ENCODE data around the gene LARGE2. TPM values are rescaled to one million over a fixed set of nuclear protein-coding genes. Genes with fewer than 3 reads are reported as not detected.

The LARGE2 gene
- not detected in 2 replicates for total RNA-seq

DNA sequence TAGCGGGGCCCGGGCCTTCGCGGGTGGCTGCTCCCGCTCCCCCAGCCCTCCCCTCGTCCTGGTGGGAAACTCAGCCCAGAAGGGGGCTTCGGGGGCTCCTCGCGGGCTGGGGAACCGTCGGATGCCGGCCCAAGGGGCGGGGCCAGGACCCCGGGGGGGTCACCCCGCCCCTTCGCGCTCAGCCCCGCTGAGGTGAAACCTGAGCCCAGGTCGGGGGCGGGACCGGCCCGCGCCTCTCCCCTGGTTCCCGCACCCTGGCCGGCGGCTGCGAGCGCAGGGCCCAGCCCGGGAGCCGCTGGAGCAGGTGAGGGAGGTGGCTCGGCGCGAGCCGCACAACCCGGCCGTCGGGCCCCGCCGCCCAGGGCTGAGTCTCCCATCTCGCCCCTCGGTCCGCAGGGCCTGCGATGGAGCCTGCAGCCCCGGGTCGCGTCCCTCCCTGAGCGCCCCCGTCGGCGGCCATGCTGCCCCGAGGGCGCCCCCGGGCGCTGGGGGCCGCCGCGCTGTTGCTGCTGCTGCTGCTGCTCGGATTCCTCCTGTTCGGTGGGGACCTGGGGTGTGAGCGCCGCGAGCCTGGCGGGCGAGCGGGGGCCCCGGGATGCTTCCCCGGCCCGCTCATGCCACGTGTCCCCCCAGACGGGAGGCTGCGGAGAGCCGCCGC, at the start of gene LARGE2:
Gene LARGE2 (plus strand): TSS at position 232 of the 658 bp plus-strand sequence. CDS start 227 bp downstream, at position 459.
- intact Hi-C loops (cut with micrococcal nuclease): no loop called here

DNA sequence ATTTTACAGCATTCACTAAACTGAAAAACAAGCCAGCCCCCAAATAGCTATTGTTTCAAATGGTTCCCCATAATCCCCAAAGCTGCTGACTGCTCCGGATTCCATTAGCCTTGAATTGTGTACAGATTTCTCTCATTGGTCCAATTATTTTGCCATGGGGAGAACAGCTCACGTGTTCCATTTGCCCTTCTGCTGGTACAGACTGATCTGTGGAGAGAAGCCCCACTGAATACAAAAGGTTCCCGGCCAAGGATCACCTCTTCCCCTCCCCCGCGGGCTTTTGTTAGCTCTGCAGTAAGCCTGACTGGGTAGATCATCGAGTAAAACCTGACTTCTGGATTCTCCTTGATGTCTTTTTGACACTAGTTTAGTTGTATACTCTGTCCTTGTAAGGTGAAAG, 46.1 kb upstream of the LARGE2 start:
- intact Hi-C loops (cut with micrococcal nuclease): no loop called here

DNA sequence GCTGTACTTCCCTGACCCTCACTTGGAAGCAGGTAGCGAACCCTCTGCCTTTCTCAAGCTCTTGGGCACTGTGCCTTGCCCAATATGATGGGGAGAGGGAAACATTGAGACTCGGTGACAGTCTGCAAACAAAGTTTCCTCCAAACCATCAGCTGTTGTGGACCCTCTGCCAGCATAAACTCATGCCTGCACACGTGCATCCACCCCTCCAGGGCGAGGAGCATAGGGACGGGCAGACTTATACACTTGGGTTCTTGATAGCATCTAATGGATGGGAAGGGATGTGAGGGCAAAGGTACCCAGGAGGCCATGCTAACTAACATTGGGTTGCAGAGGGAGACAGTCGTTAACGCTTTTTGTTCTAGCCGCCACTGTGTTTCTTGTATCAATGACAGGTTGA, 45.2 kb upstream of the LARGE2 start:
- intact Hi-C loops (cut with micrococcal nuclease): no loop called here

DNA sequence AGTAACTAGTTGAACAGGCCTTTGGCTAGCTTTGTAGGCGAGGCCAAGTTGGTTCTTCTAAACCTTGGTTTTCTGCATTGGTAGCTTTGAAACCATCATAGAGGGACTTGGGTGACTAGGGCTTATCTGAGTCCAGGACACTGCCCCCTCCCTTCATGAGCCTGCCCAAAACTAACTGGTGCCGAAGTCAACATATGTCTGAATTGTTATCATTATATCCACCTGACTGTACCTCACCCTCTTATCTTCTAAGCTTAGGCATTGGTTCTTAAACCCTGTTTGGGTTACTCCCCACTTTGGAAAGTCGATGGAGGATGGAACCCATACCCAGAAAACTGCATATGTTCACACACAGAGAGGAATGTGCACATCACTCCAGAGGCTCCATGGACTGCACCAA, 44.6 kb upstream of the LARGE2 start:
- intact Hi-C loops (cut with micrococcal nuclease): no loop called here

DNA sequence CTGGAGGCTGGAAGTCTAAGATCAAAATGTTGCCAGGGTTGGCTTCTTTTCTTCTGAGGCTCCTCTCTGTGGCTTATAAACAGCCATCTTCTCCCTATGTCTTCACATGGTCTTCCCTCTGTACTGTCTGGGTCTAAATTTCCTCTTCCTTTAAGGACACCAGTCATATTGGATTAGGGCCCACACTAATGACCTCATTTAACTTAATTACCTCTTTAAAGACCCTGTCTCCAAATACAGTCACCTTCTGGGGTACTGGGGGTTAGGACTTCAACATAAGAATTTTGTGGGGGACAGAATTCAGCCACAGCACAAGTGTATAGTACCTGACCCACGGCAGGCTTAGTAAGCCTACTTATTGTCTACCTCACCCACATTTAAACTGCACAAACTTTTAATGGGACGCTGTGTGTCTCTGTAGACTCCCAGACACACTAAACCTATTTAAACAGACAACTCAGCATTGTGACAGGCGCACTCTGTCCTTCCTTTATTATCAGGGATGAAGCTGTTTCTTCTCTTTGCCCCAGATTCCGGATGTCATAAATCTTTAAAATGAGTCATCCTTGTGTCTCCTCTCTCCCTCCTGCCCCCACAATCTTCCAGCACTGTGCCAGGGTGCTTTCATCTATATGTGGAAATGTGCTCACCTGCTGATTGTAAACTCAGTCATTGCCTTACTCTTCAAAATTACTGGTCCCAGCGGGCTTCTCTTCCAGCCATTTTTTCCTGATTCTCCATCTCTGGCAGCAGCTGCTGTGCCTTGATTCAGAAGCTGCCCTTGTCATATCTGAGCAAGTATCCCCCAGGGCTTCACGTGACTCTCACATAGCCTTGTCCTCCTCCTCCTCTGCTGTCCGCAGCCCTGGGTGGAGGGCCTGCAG, 42.4 kb upstream of the LARGE2 start:
- intact Hi-C loops (cut with micrococcal nuclease): no loop called here

DNA sequence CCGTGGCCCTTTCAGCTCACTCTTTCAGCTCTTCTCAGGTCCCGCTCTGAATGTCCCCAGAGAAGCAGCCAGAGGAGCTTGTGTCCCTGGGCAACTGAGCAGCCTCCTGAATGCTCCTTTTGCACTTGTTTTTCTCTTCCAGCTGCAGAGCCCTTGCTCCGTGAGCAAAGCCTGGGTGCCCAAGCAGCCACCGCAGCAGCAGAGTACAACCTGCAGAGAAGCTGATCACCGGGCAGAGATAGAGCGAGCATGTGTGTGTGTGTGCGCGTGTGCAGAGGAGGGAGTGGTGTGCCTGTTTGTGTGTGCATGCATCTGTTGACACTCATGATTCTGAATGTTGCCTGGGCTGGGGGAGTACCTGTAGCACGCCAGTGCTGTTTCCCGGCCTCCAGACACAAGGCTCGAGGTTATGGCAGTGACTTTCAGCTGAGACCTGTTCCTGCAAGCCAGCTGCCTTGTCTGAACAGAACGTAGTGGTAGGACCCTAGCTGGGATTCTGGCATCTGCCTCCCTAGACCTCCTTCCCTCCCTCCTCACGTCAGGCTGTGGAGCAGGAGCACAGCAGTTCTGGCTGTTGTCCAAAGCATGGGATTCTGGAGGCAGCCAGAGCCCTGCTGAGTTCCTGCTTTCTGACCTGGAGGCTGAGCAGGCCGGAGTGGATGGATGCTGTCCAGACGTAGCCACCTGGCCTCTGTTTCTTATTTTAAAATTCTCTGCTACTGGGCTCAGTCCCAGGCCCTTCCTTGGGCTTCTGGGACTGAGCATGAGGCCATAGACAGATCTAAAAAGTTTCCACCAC, 41.5 kb upstream of the LARGE2 start:
- intact Hi-C loops (cut with micrococcal nuclease): no loop called here

DNA sequence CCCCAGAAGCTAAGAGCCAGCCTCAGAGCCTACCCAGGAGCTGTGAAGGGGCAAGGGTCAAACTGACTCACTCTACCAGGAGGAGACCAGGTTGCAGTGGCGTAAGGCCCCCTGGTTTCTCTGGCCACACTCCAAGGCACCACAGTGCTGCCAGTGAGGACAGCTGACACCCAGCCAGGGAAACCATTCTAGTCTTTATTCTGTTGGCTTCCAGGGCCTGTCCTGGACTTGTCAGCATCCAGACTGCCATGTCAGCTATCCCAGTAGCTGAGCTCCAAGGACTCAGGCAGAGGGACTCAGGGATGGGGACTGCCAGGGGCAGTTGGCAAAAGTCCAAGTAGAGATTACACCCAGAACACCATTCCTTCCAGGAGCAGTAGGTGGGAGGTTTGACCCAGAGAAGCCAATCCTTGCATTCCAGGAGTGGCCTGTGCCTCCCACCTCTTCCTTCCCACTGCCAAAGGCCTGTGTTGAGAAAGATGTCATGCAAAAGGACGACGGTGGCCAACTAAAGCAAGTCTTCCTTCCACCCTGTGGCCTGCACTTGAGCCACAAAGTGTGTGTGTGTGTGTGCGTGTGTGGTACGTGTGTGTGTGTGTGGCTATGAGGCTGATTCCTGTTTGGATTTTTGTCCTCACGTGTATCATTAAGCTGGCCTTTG, 40.6 kb upstream of the LARGE2 start:
- intact Hi-C loops (cut with micrococcal nuclease): no loop called here

DNA sequence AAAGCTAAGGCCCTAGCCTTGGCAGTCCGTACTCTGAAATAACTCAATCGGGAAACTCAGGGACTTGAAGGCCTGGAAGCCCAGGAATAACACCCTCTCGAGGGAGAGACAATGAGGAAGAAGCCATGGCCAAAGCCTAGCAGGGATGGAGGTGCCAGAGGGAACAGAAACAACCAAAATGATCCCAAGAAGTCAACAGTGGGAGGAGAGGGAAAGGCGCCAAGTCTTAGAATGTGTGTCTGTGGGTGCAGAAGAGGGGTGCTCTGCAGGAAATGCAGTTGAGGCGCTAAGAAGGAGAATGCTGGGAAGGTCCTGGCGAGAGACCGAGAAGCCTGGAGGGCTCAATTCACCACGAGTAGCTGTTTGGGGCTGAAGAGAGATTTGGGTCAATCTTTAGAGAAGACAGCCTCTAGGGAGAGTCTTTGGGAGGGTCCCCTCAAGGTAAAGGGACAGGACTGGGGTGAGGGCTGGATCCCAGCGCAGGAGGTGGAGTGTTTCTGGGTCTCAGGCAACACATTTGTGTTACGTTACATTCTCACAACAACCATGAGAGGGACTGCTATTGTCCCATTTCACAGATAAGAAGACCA, 37.8 kb upstream of the LARGE2 start:
- intact Hi-C loops (cut with micrococcal nuclease): loop anchor here (1.0 kb wide), 5 partner anchors 15 to 79 kb away; partner anchors contain the start of genes CRY2 and SLC35C1

DNA sequence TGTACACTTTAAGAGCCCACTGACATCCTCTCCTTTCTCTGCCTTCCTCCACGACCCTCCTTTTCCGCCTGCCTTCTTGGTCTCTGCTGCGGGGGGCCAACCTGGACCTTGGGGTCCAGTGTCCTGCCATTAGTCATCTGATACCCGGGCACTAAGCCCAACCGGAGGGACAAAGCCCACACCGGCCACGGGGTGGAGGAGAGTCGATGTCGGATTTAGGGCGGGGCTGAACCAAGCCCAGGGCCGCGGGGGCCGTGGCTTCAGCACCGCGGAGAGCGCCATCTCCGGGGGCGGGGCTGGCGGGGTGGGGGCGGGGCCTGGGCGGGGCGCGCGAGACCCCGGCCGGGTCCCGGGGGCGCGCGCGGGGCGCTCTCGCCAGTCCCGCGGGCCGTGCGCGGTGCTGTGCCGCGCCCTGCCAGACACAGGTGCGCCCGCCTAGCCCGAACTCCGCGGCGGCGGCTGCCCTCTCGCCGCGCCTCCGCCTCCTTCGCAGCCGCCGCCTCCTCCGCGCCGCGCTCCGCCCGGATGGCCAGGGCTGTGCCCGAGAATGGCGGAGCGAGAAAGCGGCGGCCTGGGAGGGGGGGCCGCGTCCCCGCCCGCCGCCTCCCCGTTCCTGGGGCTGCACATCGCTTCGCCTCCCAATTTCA, 37.1 kb upstream of the LARGE2 start, which contains the start of gene MAPK8IP1:
Gene MAPK8IP1 (plus strand): TSS at position 378 of the 647 bp plus-strand sequence. CDS start 170 bp downstream, at position 548.
- intact Hi-C loops (cut with micrococcal nuclease): loop anchor here (1.0 kb wide), 5 partner anchors 14 to 80 kb away; partner anchors contain the start of genes CRY2 and SLC35C1

DNA sequence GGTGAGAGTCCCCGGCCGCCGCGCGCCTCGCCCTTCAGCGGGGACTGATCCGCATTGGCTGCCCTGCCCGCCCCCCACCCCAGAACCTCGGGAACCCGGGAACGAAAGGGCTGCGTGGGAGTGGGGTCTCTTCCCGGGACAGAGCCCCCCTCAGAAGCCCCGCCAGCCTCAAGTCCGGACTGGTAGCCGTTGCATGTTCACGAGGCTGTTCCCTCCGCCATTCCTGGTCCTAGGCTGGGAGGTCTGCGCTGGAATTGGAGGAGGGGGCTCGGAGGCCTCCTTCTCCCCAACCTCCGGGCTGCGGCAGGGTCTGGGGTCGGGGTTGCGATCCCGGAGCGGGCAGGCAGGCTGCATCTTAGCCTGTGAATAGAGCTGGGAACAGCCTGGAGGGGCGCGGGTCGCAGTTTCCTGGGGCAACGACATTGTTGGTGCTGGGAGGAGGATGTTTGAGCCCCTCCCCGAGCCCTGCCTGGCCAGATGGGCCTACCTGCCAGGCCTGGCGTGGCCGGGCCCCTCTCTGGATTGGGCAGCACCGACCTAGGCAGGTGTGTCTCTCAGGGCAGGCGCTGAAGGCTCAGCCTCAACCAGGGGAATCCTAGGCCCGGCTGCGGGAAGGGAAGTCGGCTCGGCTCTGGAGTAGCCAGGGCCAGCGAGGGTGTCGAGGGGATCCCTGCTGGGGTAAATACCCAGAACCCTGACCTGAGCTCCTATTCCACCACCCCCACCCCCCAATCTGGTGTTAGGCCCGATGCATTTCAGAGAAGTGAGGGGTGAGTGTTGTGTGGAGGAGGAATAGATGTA, 36.3 kb upstream of the LARGE2 start:
- intact Hi-C loops (cut with micrococcal nuclease): loop anchor here (1.0 kb wide), 5 partner anchors 13 to 81 kb away; partner anchors contain the start of genes CRY2 and SLC35C1

DNA sequence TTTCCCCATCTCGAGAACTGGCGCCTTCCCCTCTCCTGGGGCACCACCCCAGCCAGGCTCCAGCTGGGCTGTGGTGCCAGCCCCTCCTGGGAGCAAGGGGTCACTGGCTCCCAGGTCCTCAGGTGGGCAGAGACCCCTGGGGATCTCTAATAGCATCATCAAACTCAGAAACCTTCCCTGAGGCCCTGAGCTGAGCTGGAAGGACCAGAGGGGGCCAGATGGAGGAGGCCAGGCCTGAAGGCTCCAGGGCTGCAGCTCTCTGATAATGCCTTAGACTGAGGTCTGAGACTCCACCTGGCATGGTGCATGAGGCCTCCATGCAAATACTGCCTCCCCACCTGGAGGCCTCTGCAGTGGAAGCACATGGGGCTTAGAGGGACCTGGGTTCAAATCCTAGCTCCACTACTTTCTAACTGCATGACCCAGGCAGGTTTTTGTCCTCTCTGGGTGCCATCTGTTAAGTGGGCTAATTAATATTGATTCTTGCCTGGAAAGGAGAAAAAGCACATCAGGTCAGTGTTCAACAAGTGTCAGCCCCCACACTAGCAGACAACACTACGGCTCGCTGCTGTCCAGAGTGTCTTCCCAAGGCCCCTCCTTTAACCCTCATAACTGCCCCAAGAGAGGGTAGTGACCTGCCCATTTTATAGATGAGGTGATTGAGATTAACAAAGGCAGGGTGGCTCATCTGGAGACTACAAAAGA, 35.5 kb upstream of the LARGE2 start:
- intact Hi-C loops (cut with micrococcal nuclease): no loop called here

DNA sequence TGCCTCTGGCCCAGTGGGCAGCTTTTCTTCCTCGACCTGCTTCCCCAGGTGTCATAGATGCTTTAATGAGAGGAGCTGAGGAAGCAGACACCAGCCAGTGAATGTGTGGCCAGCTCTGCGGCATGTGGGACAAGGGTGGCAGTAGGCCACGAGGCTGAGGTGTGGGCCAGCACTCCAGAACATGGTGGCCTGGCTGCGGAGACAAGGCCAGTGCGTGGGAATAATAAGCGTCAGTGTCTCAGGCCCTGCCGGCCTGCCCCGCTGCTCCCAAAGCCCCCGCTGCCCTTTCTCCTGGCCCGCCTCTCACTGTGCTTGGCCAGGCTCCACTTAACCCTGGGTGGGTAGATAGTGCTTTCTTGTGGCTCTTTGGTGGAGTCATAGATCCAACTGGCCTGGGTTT, 34.9 kb upstream of the LARGE2 start:
- intact Hi-C loops (cut with micrococcal nuclease): no loop called here

DNA sequence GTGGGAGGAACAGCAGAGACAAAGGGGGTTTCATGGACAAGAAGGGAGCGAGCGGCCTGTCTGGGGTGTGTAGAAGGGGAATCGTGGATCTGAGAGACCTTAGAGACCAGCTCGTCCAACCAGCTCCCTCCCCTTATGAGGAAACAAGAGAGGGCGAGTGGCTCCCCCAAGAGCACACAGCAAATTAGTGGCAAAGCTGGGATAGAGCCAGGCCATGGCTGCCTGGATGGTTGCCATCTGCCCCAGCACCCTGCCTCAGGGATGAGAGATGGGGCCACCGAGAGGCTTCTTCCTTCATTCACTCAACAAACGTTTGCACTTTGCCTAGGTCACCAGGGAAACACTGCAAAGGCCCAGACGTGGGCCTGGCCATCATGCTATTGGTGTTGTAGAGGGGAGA, 32.9 kb upstream of the LARGE2 start:
- intact Hi-C loops (cut with micrococcal nuclease): no loop called here

DNA sequence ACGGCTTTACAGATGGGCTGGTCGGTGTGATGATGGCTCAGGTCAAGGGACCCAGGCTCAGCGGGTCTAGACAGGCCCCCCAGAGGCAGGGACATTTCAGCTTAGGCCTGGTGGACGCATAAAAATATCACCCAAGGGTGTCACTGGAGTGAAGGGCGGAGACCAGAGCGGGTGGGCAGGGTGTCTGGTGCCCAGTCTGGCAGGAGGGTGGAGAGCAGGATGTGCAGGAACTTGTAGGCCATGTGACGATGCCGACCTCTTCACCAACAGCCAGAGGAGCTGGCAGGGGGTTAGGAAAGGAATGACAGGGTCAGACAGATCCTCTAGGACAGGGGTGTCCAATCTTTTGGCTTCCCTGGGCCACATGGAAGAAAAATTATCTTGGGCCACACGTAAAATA, 32.5 kb upstream of the LARGE2 start:
- intact Hi-C loops (cut with micrococcal nuclease): no loop called here

DNA sequence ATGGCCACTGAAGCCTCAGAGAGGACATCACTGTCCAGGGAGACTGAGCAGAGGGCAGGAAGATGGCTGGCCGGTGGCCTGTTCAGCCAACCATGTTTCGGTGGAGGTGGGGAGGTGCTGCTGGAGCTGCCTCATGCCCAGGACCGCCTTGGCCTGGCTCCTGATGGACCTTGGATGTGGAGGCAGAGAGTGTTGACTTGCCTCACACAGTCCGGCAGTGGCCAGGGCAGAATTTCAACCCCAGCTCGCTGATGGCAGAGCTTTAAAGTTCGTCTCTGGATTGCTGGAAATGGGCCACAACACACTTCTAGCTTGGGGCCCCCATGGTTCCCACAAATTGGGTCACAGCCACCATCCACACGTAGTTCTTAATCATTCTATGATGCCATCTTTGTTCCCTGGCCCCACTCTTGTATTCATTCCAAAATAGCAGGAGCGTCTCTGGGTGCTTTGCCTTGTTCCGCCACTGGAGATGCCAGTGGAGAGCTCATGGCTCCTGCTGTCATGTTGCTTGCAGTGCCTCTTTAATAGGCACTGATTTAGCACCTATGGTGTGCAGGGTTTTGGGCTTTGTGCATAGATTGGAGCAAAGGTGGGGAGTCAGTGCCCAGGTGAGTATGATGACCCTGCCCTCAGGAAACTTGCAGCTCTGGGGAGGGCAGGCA, 31.4 kb upstream of the LARGE2 start:
- intact Hi-C loops (cut with micrococcal nuclease): no loop called here

DNA sequence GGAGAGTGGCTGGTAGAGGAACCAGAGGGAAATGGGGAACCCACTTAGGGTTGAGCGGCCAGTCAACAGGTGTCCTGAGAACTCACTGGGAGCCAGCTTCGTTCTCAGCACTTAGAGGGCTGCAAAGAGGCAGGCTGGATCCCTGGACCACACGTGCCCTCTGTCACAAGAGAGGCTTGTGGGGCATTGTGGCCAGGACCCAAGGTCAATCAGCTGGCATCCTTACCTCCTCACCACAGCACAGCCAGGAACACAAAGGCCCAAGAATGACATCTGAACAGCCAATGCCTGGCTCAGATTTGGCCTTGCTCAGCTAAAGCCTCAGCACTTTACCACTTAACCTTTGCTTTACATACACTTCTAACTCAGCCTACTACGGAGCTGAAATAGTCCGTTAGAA, 29.6 kb upstream of the LARGE2 start:
- intact Hi-C loops (cut with micrococcal nuclease): no loop called here

DNA sequence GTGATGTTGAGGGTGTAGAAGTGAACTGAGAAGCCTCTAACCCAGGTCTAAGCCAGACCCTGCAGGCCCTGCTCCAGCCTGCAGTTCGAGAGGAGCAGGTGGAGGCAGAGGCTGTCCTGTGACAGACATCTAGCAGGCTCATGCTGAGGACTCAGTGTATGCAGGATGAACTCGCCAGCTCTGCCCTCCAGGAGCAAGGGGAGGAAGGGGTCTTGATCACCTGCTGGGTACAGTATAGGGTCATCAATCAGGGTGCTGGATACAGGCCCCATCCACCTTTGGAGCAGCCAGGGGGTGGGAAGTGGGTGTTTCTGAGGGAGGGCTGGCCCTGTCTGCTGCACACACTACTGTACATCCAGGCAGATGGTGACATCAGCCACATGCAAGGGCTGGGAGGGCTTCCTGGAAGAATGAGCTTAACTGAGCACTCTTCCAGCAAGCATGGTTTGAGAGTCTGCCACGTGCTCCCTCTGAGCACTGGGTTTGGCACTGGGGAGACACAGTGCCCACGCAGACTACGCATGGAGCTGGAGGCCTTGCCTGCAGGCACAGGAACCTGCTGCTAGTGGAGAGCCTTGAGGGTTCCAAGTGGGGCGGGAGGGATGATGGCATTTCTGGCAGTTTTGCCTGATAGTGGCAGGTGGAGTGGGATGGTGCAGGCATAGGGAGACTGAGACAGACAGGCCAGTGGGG, 27.8 kb upstream of the LARGE2 start:
- intact Hi-C loops (cut with micrococcal nuclease): no loop called here

Data from T-helper 1 cell treated with Interleukin-12 subunit alpha and Interleukin-12 subunit beta and Interleukin-4 antibody, amounts not matched to agents 30 ng/mL and 1 ng/mL, for 36 hours (primary cell).